Daoy (cell line): ENCODE results near the gene BAAT. TPM values are rescaled to one million over a fixed set of nuclear protein-coding genes. Genes with fewer than 3 reads are reported as not detected.
A peak's percentile ranks its signal among the peaks of the same experiment; 100 is the strongest.
"Not testable (repeated sequence)": the region's sequence is repeated elsewhere in the genome, so short reads cannot be mapped to it uniquely, and the experiment has no call there.

ENCODE experiments used
- DNase-seq: peaks from one replicate; pipeline ENCODE4 v3.0.0-alpha.2; 2015; ENCODE audit warnings: low read depth
- total RNA-seq: library from RNA; depleted of rRNA; stranded (reverse); fragments of >200 nt; shearing (Covaris generic); gene quantifications from 2 replicates; pipeline ENCODE4 v1.2.3, GENCODE V29; 2014

Gene BAAT
- total RNA-seq, 1 experiment from 2014 or later = 0.29 TPM

DNA sequence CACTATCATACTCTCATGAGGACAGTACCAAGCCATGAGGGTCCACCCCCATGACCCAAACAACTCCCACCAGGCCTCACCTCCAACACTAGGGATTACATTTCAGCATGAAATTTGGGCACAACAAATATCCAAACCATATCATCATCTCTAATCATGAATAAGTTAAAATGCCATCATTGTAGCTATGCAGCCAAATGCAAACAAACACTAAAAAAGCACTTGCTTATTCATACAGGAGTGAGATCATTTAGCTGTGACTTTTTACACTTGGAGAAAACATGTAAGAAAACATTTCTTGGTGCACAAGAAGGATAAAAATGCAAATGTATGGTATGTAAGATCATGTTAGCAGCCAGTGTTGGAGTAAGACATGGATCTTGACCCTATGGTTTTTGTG, 24.2 kb downstream of the BAAT start:
- DNase-seq = no peak

DNA sequence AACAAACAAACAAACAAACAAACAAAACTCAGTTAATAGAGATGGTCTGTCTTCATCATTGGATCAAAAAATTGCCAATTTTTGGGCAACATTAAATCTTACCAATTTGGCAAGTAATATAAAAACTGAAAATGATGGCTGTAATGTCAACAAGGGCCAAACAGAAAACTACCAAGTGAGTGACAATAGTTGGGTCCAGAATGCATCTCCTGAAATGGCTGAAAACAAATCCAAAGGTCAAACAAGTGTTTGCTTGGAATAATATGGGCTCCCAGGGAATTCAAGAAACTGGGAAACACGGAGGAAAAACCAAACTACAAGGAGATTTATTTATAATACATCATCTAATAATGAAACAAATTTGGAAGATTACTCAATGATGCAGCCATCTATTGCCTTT, 25.1 kb downstream of the BAAT start:
- no peak for DNase-seq

DNA sequence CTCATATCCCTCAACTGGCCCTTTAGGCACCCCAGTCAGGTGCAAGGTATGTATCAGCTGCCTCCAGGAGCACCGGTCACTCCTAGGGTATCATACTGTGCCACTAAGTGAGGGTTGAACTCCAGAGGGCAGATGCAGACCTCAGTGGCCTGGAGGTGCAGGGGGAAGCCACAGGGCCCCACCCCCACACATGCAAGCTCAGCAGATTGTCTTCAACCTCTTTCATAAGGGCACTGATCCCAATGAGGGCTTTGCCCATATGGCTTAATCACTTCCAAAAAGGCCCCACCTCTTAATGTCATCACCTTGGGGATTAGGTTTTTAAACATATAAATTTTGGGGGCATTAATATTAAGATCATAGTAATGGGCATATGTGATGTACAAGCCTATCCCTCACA, 28.2 kb downstream of the BAAT start:
- DNase-seq = no peak

DNA sequence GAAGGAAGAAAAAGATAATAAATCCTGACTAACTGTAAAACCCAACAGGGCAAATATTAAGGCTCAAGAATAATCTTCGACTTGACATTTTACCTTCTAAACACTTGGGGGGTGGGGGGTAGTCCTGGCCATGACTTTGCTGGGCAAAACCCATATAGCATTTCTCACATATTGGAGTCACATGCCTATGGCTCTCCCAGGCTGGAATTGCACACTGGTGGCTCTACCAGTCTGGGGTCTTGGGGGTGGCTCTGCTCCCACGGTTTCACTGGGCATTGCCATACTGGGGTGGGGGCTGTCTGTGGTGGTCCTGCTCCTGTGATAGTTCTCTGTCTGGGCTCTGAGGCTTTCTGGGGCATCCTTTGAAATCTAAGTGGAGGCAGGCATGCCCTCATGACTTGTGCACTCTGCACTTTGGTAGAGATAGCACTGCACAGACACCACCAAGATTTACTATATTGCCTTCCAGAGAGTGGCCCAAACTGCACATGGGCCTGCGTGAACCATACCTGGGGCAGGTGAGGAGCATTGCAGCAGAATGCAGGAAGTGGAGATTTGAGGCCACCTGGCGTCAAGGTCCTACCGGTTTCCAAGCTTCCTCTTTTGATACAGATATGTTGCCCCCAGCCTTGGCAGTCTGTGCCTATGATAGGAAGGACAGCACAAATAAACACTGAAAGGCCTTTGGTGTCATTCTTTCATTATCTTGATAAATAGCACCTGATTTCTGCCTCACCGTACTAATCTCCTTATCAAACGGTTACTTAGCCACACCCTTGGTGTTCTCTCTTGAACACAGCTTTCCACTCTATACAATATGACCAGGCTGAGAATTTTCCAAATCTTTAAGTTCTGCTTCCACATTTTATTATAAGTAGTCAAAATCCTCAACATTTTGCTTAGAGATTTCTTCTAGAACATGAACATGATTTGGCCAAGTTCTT, 29.8 kb downstream of the BAAT start:
- no peak for DNase-seq

DNA sequence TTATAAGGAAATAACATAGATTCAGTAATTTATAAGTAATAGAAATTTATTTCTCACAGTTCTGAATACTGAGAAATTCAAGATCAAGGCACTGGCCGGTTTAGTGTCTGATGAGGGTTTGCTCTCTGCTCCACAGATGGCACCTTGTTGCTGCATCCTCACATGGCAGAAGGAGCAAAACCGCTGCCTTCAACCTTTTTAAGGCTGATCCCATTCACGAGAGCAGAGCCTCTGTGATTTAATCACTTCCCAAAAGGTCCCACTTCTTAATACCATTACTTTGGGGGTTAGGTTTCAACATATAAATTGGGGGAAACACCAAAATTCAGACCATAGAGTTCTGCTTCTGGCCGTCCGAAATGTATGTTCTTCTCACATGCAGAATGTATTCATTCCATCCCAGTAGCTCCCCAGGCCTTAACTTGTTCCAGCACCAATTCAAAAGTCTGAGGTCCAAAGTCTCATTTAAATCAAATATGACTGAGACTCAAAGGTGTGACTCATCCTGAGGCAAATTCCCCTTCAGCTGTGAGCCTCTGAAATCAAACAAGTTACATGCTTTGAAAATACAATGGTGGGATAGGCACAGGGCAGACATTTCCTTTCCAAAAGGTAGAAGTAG, 30.6 kb downstream of the BAAT start:
- DNase-seq = peak; percentile 30

DNA sequence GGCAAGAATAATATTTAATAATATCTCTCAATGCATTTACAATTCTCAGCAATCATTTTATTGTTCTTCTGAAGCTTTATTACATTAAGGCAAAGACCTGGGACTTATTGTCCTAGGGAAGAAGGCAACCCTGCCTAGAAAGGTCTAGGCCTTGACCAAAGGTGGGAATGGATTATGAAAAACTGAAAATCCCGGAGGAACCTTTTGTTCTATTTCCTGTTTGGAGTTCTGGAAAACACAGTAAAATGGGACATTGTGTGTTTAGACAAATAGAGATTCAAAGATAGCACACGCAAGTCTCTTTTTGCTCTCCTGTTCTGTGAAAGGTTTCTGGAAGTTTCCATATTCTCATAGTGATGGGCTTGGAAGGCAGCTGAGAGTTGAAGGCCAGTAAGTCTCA, 31.1 kb downstream of the BAAT start:
- DNase-seq = no peak

DNA sequence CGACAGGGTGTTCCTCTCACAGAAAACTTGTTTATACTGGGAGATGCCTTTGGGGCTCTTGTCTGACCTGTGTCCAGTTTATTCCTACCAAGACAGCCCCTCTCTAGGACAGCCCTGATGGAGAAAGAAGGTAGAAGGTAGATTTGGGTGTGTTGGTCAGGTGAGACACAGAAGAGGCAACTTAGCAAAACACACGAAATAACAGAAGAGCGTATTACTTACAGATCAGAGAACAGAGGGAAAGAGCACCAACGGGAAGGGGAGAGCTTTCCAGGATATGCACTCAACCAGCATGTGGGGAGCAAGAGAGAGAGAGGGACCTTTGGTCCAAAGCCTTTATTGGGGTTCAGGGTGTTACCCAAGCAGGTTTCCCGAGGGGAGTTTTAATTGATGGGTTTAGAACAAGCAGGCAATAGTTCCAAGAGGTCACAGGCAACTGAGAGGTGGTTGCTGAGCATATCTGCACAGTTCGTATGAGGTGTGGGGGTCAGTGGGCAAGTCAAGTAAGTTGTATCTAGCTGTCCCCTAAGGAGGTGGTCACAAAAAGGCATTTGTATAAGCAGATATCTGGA, 31.8 kb downstream of the BAAT start:
- DNase-seq = no peak

DNA sequence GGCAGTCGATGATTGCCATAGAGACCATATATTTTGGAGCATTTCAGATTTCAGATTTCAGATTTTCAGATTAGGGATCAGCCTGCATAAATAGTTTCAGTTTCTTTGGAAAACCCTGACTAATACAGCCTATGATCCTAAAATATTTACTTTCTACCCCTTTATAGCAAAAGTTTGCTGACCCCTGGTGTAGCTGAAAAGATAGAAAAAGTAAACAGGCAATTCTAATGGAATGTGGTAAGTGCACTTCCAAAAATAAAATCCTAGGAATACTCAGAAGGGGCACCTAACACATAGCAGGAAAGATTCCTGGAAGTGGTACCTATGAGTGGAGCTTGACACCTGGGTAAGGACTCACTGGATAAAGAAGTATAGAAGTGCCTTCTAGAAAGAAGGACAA, 34.5 kb downstream of the BAAT start:
- no peak for DNase-seq

DNA sequence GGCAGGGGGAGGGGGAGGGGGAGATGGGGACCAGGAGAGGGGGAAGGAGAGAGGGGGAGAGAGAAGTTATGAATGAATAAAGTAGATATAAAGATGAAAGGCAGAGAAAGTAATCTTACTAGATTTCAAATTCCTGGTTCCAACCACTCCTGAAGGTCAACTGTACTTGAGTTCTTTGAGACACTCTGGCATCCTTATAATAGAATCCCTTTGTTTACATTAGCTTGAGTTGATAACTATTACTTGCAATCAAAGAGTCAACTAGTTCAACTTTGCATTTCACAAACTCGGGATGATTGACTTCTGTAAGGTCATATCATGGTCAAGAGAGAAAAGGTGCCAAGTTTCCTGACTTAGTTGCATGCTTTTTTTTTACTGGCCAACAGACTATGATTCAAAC, 42.2 kb downstream of the BAAT start:
- DNase-seq = no peak

DNA sequence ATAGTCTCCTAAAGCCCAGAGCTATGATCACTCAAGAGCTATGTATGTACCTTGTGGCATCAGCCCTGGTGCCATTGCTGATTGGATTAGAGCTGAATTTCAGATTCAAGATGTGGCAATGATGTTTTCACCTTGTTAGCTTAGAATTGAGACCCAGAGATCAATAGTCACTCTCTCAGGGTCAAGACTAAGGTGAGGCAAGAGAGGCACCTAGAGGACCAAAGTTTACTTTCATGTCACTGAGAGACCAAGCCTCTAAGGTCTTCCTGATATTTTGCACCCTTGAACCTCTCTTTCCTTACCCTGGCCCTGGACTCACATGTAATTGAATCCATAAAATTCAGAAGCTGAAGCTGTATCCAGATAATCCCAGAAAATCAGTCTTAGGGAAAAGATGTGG, 42.8 kb downstream of the BAAT start:
- DNase-seq = no peak

DNA sequence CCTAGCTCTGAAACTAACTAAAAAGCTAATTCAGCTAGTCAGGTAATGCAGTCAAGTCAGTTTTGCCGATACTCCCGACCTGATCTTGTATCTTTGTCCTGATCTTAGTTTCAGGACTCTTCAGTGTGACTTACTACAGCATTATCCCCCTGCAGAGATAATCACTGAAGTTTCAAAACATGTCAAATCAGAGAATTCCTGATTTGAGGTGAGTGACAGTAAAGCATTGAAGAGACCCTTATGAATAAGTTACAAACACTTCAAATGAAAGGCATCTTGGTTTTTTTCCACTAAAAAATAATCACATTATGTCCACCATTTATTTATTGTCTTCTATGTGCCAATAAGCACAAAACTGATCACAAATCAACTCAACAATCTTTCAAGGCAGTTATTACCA, 47.6 kb downstream of the BAAT start:
- no peak for DNase-seq

DNA sequence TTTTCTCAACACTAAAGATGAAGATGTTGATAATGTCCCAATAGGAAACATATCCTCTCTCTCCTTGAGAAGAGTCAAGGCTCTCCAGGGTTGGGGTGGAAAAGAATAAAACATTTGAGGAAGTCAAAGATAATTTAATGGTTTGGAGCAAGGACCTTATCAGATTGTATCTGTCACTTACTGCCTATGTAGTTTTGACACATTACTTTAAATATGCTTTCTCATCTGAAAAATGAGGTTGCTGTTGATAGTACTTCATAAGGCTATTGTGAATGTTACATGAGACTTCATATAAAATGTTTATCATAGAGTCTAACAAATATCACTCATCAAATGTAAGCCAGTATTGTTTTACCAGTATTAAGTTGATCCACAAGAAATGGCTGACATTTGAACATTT, 48.7 kb downstream of the BAAT start:
- no peak for DNase-seq

DNA sequence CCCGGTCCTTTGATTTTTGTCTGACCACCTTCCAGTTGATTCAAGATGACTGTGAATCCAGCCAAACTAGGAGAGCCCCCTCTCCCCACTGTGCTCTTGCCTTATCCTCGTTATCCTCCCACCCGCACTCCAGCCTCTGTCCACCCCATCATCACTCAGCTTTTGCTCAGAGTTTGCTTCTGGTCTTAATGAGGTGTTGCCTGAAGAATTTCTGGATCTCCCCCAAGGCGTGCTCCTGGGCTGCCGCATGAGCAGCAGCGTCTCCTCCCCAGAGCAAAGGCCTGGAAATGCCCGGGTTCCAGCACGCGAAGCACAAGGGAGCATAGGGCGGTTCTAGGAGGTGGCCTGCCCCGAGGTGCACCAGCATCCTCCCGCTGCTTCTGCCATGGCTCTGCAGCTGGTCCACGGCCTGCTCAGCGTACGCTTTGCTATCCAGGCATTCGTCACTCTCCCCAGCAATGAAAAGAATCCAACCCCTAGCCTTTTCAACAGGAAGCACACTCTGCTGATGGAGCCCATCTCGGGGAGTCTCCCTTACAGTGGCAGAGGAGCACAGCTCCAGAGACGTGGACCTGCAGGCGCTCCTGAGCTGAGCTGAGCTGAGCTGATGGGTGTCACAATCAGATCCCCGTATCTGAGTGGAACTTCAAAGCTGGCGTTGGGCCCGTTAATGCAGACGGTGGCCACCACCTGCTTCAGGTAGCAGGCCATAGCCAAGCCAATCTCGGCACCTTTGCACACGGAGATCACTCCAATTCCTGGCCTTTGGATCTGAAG, 50.7 kb downstream of the BAAT start:
- peak; percentile 7 for DNase-seq

DNA sequence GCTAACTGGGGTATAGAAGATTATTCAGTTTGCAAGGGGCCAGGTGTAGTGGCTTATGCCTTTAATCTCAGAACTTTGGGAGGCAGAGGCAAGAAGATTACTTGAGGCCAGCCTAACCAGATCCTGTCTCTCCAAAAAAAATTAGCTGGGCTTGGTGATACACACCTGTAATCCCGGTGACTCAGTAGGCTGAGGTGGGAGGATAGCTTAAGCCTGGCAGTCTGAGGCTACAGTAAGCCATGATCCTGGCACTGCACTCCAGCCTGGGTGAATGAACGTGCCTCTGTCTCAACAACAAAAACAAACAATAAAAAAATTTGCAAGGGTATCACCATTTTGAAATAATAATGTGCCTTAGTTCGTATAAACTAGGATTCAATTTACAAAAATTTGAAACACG, 51.3 kb downstream of the BAAT start:
- no peak for DNase-seq

DNA sequence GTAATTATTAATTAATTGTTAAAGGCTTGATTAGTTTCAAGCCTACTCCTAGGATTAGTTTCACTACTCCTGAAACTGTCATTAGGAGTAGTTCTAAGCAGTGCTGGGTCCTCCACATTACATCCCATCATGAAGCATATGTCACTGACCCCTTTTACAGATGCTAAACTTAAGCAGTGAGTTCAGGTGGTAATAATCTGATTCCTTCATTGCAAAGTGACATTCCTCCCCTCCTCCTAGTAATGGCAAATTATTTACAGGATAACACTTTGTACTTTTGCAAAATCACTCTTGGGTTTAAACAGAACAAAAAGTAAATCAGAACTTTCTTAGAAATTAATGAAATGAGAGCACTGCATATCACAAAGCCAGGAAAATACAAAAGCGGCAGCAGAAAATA, 52.4 kb downstream of the BAAT start:
- DNase-seq = no peak

DNA sequence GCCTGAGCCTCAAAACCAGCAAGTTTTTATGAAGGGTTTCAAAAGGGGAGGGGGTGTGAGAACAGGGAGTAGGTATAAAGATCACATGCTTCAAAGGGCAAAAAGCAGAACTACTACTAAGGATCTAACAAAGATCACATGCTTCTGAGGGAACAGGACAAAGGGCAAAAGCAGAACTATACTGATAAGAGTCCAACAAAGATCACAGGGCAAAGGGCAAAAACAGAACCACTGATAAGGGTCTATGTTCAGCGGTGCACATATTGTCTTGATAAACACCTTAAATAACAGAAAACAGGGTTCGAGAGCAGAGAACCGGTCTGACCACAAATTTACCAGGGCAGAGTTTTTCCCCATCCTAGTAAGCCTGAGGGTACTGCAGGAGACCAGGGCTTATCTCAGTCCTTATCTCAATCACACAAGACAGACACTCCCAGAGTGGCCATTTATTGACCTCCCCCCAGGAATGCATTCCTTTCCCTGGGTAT, 57.3 kb downstream of the BAAT start:
- not testable (repeated sequence) for DNase-seq

DNA sequence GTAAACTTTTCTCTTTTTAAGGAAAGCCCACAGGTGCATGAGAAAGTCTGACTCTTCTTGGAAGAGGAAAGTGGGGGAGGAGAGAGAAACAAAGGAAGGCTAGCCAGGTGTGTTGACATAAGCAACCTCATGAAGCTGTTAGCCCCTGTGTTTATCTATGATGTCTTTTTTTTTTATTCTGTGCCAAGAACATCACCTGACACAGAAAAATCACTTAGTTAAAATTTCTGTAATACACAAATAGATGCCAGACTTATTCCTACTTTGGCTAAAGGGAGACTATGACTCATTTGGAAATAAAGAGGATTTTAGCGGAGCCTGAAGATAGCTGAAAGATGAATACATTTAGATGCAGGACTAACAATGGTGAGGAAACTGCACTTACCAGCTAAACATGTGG, 58.3 kb downstream of the BAAT start:
- DNase-seq = no peak

DNA sequence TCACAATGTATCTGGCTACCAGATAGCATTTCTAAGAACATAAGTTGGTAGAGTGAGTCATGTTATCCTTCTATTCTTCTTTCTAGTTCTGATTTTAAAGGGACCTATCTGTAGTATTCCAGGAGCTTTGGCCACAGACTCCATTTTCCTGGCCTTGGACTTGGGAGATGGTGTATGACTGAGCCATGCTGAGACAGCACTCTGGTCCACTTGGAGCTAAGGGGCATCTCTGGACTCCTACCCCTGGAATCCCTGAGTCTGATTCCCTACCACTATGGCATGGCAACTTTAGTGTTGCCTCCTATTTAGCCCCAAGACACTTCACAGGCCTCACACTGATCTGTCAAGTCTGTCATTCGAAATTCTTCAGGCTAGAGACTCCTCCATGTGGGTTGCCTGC, 58.8 kb downstream of the BAAT start:
- no peak for DNase-seq

DNA sequence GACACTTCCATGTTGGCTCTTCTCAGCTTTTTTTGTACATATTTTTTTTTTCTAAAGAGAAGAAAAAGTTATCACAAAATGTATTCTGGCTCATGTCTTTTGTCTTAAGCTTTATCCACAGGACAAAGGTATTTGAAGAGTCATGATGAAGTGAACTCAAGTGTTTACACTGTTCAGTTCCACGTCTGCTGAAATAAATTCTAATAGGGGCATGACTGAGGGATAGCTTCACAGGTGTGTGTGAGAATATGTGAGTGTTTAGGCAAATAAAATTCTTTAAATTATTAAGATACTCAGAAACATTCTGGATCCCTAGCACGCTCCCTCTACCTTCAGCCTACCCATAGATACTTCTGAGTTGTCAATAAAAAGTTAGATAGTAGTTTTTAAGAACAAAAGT, 59.8 kb downstream of the BAAT start:
- DNase-seq = no peak

DNA sequence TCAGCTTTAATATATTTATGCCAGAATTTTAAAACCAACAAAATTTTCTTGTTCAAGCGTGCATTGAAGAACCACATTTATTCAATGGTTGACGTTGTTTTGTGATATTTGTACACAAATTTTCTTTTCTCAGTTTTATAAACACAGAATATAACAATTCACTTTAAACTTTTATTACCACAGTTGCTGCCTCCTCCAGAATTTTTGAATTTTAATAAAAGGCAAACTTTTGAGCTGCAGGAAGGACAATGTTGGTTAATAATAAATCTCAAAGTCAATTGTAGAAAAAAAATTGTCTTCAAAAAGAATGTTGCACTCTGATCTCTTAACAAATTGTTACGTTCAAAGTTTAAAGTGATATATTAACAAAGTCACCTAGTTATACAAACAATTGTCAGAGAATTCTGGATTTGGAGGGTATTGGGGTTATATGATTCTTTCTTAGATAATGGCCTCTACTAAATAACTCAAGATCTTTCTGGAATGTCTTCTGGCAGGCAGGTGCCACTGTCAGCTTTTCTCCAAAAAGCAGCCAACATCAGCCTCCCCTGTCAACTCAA, 60.5 kb downstream of the BAAT start:
- DNase-seq = no peak

DNA sequence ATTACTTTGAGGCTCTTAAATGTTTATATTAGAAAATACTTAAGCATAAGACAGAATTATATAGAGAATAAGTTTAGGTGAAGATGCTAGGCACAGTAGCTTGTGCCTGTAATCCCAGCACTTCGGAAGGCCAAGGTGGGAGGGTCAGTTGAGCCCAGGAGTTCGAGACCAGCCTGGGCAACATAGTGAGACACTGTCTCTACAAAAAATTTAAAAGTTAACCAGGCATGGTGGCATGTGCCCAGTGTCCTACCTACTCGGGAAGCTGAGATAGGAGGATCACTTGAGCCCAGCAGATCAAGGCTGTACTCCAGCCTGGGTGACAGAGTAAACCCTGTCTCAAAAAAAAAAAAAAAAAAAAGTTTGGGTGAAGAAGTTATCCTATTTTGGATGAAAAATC, 61.7 kb downstream of the BAAT start:
- no peak for DNase-seq

DNA sequence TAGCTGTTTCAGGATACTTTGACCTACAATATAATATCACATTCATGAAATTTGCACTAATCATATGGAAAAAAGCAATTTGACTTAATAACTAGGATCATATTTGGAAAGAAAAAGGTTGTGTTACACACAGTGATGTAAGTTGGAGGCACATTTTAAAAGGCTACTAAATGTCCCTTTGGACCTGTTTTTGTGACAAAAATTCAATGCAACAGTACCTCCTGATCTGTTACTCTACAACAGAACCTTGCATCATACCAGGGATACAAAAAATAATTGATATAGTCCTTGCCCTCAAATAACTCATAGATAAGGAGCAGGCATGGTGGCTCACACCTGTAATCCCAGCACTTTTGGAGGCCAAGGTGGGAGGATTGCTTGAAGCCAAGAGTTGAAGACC, 67.1 kb downstream of the BAAT start:
- DNase-seq = no peak
